ENCODE data around the gene ST3GAL2.

- TF ChIP-seq, protein P1, sequence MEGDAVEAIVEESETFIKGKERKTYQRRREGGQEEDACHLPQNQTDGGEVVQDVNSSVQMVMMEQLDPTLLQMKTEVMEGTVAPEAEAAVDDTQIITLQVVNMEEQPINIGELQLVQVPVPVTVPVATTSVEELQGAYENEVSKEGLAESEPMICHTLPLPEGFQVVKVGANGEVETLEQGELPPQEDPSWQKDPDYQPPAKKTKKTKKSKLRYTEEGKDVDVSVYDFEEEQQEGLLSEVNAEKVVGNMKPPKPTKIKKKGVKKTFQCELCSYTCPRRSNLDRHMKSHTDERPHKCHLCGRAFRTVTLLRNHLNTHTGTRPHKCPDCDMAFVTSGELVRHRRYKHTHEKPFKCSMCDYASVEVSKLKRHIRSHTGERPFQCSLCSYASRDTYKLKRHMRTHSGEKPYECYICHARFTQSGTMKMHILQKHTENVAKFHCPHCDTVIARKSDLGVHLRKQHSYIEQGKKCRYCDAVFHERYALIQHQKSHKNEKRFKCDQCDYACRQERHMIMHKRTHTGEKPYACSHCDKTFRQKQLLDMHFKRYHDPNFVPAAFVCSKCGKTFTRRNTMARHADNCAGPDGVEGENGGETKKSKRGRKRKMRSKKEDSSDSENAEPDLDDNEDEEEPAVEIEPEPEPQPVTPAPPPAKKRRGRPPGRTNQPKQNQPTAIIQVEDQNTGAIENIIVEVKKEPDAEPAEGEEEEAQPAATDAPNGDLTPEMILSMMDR (IDR thresholded peaks at IDR 0.05), result no peak
- no peak for TF ChIP-seq POLR2A (IDR thresholded peaks at IDR 0.05)
These were observed 3.4 kb upstream of the ST3GAL2 start for GRCh38 chr16:70442344-70442743.
